PC-3 (cell line): ENCODE data around the gene AMFR. TPM values are rescaled to one million over a fixed set of nuclear protein-coding genes. Genes with fewer than 3 reads are reported as not detected.

Source experiments
- ATAC-seq: fragments of 200-7000 bp; cut with Tn5 transposase; 2 replicates; pipeline ENCODE4 v1.9.1; 2020; ENCODE audit warnings: mild to moderate bottlenecking, moderate library complexity
- BruUV-seq: library from RNA; stranded (reverse); fragments of 400-500 nt; replicated peaks from 2 replicates; lab custom pipeline; 2021; lab: Mats Ljungman, UMichigan
- CTCF ChIA-PET: fragments of 300-600 bp; sonication (Branson Sonifier 250); formaldehyde crosslinking; loops from one replicate; lab custom pipeline; 2022; ENCODE audit warnings: antibody characterized with exemption; lab: Charles Lee
- POLR2A ChIA-PET: fragments of 300-600 bp; sonication (Branson Sonifier 250); formaldehyde crosslinking; loops from one replicate; lab custom pipeline; 2022; ENCODE audit warnings: antibody characterized with exemption; ENCODE audit not compliant: unreplicated experiment; lab: Charles Lee
- DNase-seq: peaks from one replicate; pipeline ENCODE4 v3.0.0-alpha.2; 2015
- H2AFZ ChIP-seq: fragments of 300-600 bp; sonication (generic); 2 replicates; pipeline ENCODE4 v1.6.0; 2016; ENCODE audit warnings: antibody characterized with exemption, low read length
- H3F3A ChIP-seq: fragments of 300-600 bp; sonication (generic); one replicate; pipeline ENCODE4 v1.6.0; 2017; ENCODE audit warnings: antibody characterized with exemption, low read length, control low read depth, mild to moderate bottlenecking; ENCODE audit not compliant: unreplicated experiment
- H3K27ac ChIP-seq: fragments of 300-600 bp; sonication (generic); 2 replicates; pipeline ENCODE4 v1.5.1; 2016; ENCODE audit warnings: mild to moderate bottlenecking, low read length
- H3K27me3 ChIP-seq: fragments of 300-600 bp; sonication (generic); 2 replicates; pipeline ENCODE4 v1.6.1; 2016; ENCODE audit warnings: low read length, mixed read lengths
- H3K36me3 ChIP-seq: fragments of 300-600 bp; sonication (generic); 2 replicates; pipeline ENCODE4 v1.6.1; 2016; ENCODE audit warnings: low read depth, mixed run types, low read length, mixed read lengths
- H3K4me1 ChIP-seq: fragments of 300-600 bp; sonication (generic); 2 replicates; pipeline ENCODE4 v1.5.1; 2016; ENCODE audit warnings: low read length; ENCODE audit not compliant: insufficient read depth
- H3K4me2 ChIP-seq: fragments of 300-600 bp; sonication (generic); 2 replicates; pipeline ENCODE4 v1.6.0; 2016; ENCODE audit warnings: low read length
- H3K4me3 ChIP-seq: fragments of 300-600 bp; sonication (generic); 2 replicates; pipeline ENCODE4 v1.5.1; 2016; ENCODE audit warnings: mild to moderate bottlenecking, low read length, mixed read lengths
- H3K79me2 ChIP-seq: fragments of 300-600 bp; sonication (generic); 2 replicates; pipeline ENCODE4 v1.6.1; 2017; ENCODE audit warnings: low read length, mixed read lengths
- H3K9ac ChIP-seq: fragments of 300-600 bp; sonication (generic); 2 replicates; pipeline ENCODE4 v1.6.0; 2016; ENCODE audit warnings: mild to moderate bottlenecking, low read length
- H3K9me2 ChIP-seq: fragments of 300-600 bp; sonication (generic); replicated peaks from 2 replicates; pipeline ENCODE4 v1.6.1; 2016; ENCODE audit warnings: mixed run types, low read length, mixed read lengths
- H3K9me3 ChIP-seq: fragments of 300-600 bp; sonication (generic); 2 replicates; pipeline ENCODE4 v1.6.1; 2016; ENCODE audit warnings: low read length, mixed read lengths
- H4K20me1 ChIP-seq: fragments of 300-600 bp; sonication (generic); 2 replicates; pipeline ENCODE4 v1.6.1; 2016; ENCODE audit warnings: low read length, mixed read lengths
- EZH2 ChIP-seq: fragments of 300-600 bp; sonication (generic); IDR thresholded peaks from one replicate; pipeline ENCODE4 v1.6.1; 2017; ENCODE audit warnings: antibody characterized with exemption, mild to moderate bottlenecking, low read length; ENCODE audit not compliant: unreplicated experiment
- EZH2phosphoT487 ChIP-seq: fragments of 300-600 bp; sonication (generic); IDR thresholded peaks from 2 replicates; pipeline ENCODE4 v1.6.1; 2018; ENCODE audit warnings: mild to moderate bottlenecking, antibody characterized with exemption, low read length, borderline replicate concordance
- intact Hi-C: fragments of 100-400 bp; cut with micrococcal nuclease; formaldehyde crosslinking; loops from 2 replicates; pipeline ENCODE4 v1.9.0; 2023
- total RNA-seq: library from RNA; depleted of rRNA; stranded (reverse); fragments of >200 nt; gene quantifications from 2 replicates; pipeline ENCODE4 v1.2.3, GENCODE V29; 2014
- TF ChIP-seq, protein P1 (sequence below): fragments of 300-600 bp; sonication (generic); conservative IDR thresholded peaks from 2 replicates; pipeline ENCODE4 v1.5.1; 2017; ENCODE audit warnings: antibody characterized with exemption, low read depth, mild to moderate bottlenecking, low read length

Gene AMFR
- total RNA-seq, 1 experiment from 2014 or later: 98.9 TPM

DNA sequence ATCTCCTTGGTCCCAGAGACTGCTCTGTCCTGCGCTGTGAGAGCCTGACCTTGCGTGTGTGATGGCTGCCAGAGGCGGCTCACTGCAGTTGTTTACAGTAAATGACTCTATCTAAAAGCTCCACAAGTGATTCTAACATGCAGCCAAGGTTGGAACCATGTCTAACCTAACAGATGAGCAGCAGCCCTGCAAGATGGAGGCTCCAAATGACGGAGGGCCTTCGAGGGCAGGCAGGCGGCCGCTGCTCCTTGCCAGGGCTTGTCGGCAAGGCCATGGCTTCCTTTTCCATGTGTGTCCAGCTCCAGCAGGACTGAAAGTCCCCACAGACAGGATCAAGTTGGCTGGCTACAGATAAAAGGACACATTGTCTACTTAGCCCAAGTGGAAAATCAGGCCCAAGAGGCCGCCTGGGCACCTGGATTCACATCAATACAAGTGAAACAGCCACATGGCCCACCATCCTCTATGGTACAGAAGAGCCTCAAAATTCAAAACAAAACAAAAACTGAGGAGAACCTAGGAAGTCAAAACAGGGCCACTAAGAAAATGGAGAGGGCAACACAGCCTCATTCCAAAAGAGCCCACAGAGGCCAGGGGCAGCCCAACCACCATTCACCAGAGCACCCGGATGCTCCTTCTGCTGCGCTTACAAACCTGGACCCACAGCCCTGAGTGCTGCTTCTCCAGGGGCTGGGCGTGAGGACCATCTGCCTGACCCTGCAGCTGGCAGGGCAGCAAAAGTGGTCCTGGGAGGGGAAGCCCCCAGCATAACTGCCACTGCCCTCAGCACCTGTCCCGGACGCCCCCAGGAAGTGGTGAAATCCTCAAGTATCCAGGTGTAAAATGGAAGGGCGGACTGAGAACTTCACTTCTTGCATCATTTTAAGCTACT, 65.0 kb downstream of the AMFR start:
- intact Hi-C loops: no loop called here

DNA sequence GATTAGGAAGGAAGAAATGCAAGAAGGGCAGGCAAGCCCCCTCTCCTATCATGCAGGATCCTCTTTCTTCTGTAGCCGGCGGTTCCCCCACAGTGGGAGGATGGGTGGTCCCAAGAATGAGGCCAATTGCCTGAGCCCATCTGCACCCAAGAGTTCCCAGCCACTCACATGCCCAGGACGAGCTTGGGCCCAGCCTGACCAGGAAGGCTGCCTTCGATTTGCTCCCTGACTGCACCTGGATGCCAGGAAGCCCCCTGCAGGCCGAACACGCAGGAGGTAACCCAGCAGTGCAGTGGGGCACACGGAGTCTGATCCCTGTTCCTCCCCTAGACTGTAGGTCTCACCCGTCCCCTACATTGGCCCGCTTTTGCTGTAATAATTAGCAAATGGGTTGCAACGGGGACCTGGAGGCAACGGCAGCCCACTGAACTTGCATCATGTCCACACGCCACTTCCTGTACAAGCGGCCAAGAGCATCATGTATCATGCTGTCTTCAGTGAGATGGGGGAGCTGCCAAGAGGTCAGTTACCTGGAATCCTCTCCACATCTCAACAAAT, 67.5 kb downstream of the AMFR start:
- H3K4me2 ChIP-seq: no peak overlapping the region

More for the DNA sequence above, 65.0 kb downstream of the AMFR start:
- no peak overlapping the region for H3K27ac ChIP-seq
- H2AFZ ChIP-seq: no peak overlapping the region
- no peaks in the 10 kb centered on the region for H3F3A ChIP-seq
- no peak for ATAC-seq
- no peaks in the 10 kb centered on the region for H4K20me1 ChIP-seq
- H3K27me3 ChIP-seq: no peaks in the 10 kb centered on the region
- H3K36me3 ChIP-seq: no peaks in the 10 kb centered on the region
- CTCF ChIA-PET: no interaction called here
- no TSS peak for BruUV-seq
- H3K9me3 ChIP-seq: no peaks in the 10 kb centered on the region
- H3K9me2 ChIP-seq: no peaks in the 10 kb centered on the region
- TF ChIP-seq EZH2phosphoT487: no peak
- TF ChIP-seq, protein P1, sequence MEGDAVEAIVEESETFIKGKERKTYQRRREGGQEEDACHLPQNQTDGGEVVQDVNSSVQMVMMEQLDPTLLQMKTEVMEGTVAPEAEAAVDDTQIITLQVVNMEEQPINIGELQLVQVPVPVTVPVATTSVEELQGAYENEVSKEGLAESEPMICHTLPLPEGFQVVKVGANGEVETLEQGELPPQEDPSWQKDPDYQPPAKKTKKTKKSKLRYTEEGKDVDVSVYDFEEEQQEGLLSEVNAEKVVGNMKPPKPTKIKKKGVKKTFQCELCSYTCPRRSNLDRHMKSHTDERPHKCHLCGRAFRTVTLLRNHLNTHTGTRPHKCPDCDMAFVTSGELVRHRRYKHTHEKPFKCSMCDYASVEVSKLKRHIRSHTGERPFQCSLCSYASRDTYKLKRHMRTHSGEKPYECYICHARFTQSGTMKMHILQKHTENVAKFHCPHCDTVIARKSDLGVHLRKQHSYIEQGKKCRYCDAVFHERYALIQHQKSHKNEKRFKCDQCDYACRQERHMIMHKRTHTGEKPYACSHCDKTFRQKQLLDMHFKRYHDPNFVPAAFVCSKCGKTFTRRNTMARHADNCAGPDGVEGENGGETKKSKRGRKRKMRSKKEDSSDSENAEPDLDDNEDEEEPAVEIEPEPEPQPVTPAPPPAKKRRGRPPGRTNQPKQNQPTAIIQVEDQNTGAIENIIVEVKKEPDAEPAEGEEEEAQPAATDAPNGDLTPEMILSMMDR: no peak
- no peak for TF ChIP-seq EZH2
- POLR2A ChIA-PET: no interaction called here
- H3K79me2 ChIP-seq: no peaks in the 10 kb centered on the region
- no peak overlapping the region for H3K4me3 ChIP-seq
- no peak overlapping the region for H3K4me2 ChIP-seq
- peaks cover 9% of the 10 kb centered on the region for H3K4me1 ChIP-seq
- no peak overlapping the region for H3K9ac ChIP-seq
- no peak for DNase-seq

More for the DNA sequence above, 67.5 kb downstream of the AMFR start:
- Histone ChIP-seq H3K27ac (no peak overlapping the region), H3F3A (no peaks in the 10 kb centered on the region), H3K27me3 (no peaks in the 10 kb centered on the region), H3K4me1 (peaks cover 9% of the 10 kb centered on the region), H3K79me2 (no peaks in the 10 kb centered on the region), H3K9me2 (no peaks in the 10 kb centered on the region), H3K9me3 (no peaks in the 10 kb centered on the region), H3K4me3 (no peak overlapping the region), H3K9ac (no peak overlapping the region), H3K36me3 (no peaks in the 10 kb centered on the region), H2AFZ (no peak overlapping the region), H4K20me1 (no peaks in the 10 kb centered on the region)
- DNase-seq (no peak), ATAC-seq (no peak)
- CTCF ChIA-PET: no interaction called here
- POLR2A ChIA-PET: no interaction called here
- TF ChIP-seq EZH2: no peak
- TF ChIP-seq, protein P1: no peak
- no peak for TF ChIP-seq EZH2phosphoT487
- intact Hi-C loops: no loop called here
- BruUV-seq: no TSS peak
